AG08395 (cell line): ENCODE measurements around the gene FLVCR1.
"Not testable (repeated sequence)": the region's sequence is repeated elsewhere in the genome, so short reads cannot be mapped to it uniquely, and the experiment has no call there.

Experiments
- DNase-seq: peaks from one replicate; pipeline ENCODE4 v3.0.0; 2012; ENCODE audit warnings: mixed read lengths, low spot score

Gene FLVCR1

DNA sequence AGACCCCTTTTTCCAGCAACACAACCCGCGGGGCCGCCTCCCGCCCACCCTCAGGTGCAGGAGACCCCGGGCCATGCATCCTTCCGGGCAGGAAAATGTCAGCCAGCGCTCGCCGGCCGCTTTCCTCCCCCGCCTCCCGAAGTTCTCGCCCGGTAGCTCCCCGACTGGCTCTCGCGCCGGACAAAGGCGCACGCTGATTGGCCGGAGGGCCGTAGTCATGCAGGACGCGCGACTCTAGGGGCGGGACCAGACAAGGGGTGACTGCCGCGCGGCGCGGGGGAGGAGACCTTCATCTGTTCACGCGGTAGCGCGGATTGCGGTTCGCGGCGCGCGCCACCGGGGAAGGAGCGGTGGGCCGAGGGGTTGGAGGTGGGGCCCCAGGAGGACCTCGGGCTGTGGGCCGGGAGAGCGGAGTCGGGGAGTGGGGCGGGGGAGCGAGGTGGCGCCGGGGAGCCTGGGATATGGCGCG is at the start of gene FLVCR1:
Gene FLVCR1, plus strand, starts transcription at position 284 of the 469 bp plus-strand sequence. Its CDS starts 178 bp downstream, at position 462.
- DNase-seq = peak; percentile 98

DNA sequence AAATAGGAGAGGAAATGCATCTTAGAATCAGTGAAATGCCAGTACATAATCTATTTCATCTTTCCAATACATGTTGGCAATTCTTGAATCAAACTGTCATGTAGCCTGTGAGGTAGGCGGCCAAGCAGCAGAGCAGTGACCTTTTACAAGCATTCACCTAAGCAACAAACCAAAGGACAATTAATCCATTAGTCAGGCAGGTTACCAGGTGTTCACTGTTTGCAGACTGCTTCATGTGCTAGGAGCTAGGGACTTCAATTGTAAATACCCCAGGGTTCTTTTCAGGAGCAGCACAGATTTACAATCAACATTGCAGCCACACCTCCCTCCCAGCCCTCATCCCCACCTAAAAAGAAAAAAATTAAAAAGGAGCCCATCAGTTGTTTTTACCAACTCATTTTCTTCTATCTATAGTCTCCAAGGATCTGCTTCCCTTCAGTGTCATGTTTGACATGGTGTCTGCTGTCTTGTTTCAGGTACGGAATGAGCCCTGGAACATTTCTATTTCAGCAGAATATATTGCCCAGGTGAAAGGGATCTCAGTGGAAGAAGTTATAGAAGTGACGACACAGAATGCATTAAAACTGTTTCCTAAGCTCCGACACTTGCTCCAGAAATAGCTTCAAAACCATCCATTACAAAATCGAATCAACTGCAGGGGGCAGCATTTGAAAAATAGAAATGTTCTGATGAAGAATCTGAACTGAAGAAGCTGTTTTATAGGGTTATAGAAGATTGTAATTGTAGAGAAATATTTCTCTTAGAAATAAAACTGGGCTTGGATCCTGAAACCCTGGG is 43.3 kb upstream of the FLVCR1 start:
- peak; percentile 7 for DNase-seq

DNA sequence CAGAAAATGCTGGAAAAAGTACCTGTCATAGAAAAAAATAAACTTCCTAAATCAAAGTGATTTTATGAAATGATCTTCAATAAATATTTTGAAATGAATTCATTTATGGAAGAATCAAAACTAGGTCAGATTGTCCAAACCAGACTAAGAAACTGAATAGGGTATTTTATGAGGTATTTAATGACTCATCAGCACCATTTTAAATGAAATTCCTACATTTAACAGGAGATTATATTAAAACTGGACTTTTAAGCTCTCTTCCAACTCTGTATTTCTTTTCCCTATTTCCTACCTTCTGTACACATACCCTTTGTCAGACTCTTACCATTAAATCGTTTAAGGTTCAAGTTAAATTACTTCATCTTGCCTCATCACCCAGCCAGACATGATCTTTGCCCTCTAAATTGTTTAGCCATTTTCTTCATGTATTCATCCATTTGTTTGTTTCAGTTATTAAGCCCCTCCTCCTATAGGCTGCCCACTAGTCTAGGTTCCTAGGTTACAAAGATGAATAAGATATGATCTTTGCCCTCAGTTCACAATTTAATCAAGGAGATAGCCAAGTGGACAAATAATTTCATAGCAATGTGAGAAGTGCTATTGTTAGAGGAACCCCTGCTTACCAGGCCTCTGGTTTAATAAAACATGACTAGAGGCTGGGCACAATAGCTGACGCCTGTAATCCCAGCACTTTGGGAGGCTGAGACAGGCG is 41.4 kb upstream of the FLVCR1 start:
- no peak for DNase-seq

DNA sequence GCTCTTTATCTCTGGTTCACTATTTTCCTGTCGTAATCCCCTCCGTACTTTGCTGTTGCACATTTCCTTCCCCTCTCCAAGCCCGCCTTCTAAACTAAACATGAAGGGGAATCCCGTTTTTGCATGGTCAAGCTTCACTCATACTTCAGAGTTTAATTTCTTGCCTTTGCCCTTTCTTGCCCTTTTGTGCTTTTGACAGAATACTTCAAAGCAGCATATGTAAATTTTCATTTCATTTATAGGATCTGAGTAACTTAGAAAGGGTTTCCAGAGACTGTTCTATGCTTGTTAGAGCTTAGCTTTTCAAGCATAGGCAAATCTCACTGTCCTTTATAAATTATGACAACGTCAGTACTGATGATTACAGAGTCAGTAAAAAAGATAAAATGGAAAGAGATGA is 38.3 kb upstream of the FLVCR1 start:
- no peak for DNase-seq

DNA sequence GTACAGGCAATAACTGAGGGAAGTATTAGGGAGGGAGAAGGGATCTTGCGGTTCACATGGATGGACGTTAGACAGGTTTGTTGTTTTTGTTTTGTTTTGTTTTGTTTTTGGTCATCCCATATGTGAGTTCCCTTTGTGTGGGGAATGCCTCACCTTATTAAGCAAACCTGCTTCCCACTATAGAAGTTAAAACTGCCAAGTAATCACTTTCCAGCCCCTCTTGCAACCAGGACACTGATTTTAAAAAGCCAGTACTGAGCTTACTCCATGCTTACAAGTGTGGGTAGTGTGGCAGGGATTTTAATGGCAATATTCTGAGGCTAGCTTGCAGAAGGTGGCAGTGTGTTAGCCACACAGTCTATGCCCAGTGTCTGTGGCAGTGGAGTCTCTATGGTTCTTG is 37.1 kb upstream of the FLVCR1 start:
- no peak for DNase-seq

DNA sequence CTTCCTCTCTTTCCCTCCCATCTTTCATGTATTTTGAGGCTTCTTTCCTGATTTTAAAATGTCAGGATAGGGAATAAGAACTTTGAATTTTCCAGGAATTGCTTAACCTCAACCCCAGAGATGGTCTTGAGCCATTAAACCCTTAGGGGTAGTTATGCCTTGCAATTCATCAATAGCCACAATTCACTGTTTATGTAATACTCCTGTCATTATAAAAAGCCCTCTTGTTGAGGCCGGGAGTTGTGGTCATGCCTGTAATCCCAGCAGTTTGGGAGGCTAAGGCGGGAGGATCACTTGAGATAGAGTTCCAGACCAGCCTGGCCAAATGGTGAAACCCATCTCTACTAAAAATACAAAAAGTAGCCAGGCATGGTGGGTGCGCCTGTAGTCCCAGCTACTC is 35.1 kb upstream of the FLVCR1 start:
- DNase-seq = no peak

DNA sequence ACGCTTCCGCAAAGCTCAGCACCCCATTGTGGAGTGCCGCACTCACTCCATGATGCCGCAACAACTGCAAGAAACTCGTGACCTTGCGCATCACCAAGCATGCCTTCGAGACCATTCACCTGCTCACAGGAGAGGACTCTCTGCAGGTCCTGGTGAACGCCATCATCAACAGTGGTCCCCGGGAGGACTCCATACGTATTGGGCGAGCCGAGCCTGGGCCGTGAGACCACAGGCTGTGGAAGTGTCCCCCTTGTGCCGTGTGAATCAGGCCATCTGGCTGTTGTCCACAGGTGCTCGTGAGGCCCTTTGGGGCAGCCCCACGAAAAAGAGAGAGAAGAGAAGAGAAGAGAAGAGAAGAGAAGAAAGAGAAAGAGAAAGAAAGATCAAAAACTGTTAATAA is 33.9 kb upstream of the FLVCR1 start:
- no peak for DNase-seq

DNA sequence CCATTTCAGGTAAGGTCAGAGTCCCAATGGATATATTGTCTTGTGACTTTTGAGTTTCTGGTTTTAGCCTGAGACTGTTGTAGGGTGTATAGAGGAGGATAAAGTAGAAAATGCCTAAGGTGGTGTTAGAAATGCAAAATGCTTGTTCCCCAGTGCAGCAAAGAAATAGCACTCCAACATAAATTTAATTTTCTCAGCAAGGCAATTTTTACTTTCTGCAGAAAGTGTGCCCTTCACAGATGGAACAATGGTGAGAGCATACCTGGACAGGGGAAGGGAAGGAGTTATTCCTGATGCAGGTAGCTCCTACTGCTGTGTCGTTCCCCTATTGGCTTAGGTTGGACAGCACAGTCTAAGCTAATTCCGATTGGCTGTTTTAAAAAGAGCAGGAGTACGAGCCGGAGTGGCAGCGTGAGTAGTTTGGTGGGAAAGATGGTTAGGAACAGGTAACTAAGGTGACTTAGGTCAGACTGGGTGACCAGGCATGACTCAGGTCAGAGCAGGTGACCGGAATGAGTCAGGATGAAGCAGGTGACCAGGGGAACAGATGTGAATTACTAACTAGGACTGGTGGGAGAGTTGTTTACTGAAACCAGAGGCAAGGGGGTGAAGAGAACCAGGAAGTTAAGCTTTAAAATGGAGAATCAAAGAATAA is 32.1 kb upstream of the FLVCR1 start:
- DNase-seq = no peak

DNA sequence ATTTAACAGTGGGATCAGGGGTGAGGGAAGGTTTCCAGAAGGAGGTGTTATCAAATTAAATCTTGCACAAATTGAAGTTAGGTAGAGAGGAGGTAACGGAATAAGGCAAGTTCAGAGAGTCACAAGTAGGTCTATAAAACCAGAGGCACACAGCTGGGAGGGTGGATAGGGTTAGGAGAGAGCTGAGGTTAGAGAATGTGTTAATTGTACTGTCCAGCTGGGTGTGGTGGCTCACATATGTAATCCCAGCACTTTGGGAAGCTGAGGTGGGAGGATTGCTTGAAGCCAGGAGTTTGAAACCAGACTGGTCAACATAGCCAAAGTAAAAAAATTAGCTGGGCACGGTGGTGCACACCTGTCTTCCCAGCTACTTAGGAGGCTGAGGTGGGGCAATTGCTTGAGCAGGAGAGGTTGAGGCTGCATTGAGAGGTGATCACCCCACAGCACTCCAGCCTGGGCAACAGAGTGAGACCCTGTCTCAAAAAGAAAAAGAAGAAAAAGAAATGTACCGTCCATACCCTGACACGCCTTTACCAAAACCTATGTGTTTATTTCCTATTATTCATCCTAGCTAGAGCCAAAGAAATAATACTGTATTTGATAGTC is 30.8 kb upstream of the FLVCR1 start:
- DNase-seq = no peak

DNA sequence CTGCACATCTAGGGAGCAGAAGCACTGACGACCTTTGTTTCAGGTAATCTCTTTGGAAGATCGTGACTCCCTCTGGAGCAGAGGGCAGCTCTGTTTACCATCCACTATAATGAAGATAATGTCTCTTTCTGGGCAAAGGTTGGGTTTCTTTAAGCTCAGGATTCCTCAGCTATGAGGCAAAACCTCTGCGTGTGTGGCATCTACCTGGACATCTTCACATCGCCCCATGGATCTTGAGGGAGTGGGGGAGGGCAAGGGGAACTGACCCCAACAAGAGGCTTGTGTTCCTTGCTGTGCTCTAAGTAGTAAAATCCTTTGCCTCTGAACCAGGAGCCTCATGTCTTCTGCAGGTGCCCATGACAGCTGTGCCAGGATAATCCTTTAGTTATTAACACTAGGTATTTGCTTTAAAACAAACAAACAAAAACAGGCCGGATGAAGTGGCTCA is 30.2 kb upstream of the FLVCR1 start:
- no peak for DNase-seq

DNA sequence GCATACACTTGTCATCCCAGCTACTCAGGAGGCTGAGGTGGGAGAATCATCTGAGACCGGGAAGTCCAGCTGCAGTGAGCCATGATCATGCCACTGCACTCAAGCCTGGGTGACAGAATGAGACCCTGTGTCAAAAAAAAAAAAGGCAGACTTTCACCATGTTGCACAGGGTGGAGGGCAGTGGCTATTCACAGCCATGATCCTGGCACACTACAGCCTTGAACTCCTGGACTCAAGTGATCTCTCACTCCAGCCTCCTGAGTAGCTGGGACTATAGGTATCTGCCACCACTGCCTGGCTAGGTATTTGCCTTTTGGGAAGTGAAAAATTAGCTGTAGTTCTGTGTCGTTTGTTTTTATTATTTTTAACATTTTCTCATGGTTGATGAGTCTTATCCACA is 29.7 kb upstream of the FLVCR1 start:
- DNase-seq = no peak

DNA sequence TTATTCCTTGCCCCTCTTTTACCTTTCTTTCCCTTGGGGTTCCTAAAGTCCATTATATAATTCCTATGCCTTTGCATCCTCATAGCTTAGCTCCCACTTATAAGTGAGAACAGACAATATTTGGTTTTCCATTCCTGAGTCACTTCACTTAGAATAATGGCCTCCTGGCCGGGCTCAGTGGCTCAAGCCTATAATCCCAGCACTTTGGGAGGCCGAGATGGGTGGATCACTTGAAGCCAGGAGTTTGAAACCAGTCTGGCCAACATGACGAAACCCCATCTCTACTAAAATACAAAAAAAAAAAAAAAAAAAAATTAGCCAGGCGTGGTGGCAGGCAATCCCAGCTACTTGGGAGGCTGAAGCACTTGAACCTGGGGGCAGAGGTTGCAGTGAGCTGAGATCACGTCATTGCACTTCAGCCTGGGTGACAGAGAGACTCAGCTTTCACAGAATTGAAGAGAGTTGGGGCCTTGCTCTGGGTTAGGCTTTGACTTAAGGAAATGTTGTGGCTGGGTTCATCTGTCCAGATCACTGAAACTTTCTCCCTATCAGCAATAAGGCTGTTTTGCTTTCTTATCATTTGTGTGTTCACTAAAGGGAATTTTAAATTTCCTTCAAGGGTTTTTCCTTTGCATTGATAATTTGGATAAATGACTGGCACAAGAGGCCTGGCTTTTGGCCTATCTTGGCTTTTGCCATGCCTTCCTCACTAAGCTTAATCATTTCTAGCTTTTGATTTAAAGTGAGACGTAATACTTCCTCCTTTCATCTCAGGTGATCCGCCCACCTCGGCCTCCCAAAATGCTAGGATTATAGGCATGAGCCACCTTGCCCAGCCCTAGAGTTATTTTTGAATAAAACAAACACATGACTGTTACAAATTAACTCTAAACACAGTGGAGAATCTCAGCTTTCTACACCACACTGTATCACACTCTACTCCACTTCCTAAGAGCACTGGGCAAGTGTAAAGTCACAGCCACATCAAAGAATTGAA is 24.6 kb upstream of the FLVCR1 start:
- DNase-seq = not testable (repeated sequence)

DNA sequence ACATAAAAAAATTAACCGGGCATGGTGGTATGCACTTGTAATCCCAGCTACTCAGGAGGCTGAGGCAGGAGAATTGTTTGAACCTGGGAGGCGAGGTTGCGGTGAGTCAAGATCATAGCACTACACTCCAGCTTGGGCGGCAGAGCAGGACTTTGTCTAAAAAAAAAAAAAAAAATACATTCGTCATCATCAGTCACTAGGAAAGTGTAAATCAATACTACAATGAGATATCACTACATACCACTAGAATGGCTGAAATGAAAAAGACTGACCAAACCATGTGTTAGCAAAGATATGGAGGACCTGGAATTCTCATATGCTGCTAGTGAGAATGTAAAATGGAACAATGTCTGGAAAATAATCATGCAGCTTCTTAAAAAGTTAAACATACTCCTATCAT is 19.9 kb upstream of the FLVCR1 start:
- DNase-seq = no peak

DNA sequence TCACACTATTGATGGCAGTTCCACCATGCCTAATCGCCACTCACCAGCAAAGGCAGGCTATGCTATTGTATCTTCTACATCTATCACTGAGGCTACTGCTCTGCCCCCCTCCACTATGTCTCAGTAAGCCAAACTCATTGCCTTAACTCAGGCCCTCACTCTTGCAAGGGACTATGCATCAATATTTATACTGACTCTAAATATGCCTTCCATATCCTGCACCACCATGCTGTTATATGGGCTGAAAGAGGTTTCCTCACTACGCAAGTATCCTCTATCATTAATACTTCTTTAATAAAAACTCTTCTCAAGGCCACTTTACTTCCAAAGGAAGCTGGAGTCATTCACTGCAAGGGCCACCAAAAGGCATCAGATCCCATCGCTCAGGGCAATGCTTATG is 13.6 kb upstream of the FLVCR1 start:
- not testable (repeated sequence) for DNase-seq

DNA sequence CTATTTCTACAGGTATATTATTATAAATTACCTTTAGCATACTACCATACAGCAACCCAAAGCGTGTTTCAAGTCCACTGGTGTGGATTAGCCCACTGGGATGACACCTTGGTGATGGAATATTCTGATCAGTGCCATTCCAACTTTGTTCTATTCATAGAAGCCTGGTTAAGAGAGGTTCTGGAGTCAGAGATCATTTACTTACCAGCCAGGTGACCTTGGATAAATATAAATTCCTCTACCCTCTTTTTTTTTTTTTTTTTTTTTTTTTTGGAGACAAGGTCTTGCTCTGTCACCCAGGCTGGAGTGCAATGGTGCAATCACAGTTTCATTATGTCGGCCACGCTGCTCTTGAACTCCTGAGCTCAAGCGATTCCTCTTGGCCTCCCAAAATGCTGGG is 10.5 kb upstream of the FLVCR1 start, which contains the start of gene SPATA45:
Gene SPATA45, minus strand, starts transcription at position 101 of the 400 bp plus-strand sequence. CDS start 11,500 bp downstream, outside the sequence.
- DNase-seq = no peak

DNA sequence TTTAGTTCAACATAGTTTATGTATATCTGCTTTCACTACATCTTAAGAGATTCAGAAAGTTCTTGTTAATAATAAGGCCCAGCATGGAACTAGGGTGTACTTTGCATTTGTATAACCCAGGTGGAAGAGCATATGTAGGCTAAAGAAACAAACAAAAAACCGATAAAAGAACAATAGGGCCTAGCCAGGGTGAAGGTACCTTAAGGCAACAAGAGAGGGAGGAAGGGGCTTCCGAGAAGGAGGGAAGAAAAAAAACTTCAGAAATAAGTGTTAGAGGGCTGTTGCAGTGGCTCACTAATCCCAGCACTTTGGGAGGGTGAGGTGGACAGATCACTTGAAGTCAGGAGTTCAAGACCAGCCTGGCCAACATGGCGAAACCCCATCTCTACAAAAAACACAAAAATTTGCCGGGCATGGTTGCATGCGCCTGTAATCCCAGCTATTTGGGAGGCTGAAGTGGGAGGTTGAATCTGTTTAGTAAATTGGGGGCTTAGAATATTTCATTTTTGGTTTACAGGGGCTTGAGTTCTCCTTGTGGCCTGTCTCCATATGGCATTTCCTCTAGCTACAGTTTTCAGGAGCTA is 5.9 kb upstream of the FLVCR1 start:
- no peak for DNase-seq

DNA sequence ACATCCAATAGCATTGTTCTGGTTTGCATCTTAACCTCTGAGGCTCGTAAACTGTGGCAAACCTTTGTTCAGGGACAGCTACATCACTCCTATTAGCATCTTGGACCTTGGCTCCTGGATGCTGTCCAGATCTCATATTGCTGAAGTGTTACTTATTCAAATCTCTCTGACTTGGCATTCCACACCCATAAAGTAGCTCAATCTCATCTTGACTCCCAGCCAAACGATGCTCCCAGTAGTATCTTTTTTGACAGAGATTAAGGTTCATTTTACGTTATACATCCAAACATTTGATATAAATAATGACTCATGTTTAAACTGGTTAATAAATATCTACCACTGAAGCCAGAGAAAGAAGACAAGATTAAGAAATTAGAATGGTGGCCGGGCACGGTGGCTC is 4.4 kb upstream of the FLVCR1 start:
- DNase-seq = no peak

DNA sequence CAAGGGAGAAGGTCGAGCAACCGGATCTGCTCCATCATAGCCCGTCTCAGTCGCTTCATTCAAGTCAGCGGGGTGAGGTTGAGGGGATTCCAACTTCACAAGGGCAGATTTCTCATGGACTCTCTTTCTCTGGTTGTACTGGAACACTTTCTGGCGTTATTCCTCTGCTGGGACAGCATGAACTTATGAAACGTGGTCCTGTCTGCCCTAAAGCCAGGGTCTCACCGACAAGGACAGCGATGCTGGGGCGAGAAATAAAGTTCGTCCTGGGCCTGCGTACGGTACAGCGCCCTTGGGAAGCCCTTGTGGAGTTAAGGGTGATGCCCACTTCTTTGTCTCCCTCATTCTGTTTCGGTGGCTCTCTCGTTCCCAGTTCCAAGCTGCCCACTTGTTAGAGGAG is 1.3 kb upstream of the FLVCR1 start:
- no peak for DNase-seq

DNA sequence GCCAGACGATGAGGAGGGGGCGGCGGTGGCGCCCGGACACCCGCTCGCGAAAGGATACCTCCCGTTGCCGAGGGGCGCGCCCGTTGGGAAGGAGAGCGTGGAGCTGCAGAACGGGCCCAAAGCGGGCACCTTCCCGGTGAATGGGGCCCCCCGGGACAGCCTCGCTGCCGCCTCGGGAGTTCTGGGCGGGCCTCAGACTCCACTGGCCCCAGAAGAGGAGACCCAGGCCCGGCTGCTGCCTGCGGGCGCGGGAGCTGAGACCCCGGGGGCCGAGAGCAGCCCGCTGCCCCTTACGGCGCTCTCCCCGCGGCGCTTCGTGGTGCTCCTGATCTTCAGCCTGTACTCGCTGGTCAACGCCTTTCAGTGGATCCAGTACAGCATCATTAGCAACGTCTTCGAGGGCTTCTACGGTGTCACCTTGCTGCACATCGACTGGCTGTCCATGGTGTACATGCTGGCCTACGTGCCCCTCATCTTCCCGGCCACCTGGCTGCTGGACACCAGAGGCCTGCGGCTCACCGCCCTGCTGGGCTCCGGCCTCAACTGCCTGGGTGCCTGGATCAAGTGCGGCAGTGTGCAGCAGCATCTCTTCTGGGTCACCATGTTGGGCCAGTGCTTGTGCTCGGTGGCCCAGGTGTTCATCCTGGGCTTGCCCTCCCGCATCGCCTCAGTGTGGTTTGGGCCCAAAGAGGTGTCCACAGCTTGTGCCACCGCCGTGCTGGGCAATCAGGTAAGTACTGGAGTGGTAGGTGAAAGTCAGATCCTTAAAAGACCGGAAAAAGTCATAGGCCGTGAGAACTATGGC is 588 bp downstream of the FLVCR1 start:
- DNase-seq = peak; percentile 31
